A549 (cell line): ENCODE measurements around the gene PLXNB2. TPM values are rescaled to one million over a fixed set of nuclear protein-coding genes. Genes with fewer than 3 reads are reported as not detected.

ENCODE experiments used
- ATAC-seq, 2 experiments: fragments of 200-7000 bp in 1 of 2; fragments of >200 bp in 1 of 2; cut with Nextera tagmentation in 1 of 2; cut with Tn5 transposase in 1 of 2; 3 replicates each; pipeline versions ENCODE4 v1.8.0 to v1.9.1; 2018 to 2020; ENCODE audit warnings: mild to moderate bottlenecking in 1 of 2, moderate library complexity in 1 of 2
- CTCF ChIA-PET: fragments of 300-600 bp; sonication (Branson Sonifier 250); formaldehyde crosslinking; extraction: SDS; loops from one replicate; lab custom pipeline; 2021; ENCODE audit warnings: antibody characterized with exemption, inconsistent platforms; lab: Yijun Ruan, JAX
- POLR2A ChIA-PET: fragments of 350-600 bp; formaldehyde crosslinking; extraction: SDS; loops from one replicate; lab custom pipeline; 2021; ENCODE audit warnings: antibody characterized with exemption, inconsistent platforms; lab: Yijun Ruan, JAX
- DNase-seq, 2 experiments: peaks; one replicate each; pipeline versions ENCODE4 v3.0.0 to v3.0.0-alpha.2; 2011 to 2016; ENCODE audit warnings: low read depth in 1 of 2, low spot score in 1 of 2
- FAIRE-seq: peaks from 2 replicates; lab custom pipeline; 2011; peaks lifted over from hg19 to GRCh38; lab: Jason Lieb, UNC
- H3K27ac ChIP-seq, 2 experiments: fragments of >200 bp; sonication (Bioruptor Twin); formaldehyde crosslinking; 3 replicates each; pipeline ENCODE4 v1.5.1; 2016 to 2017
- H3K4me1 ChIP-seq: fragments of >200 bp; sonication (Bioruptor Twin); formaldehyde crosslinking; 3 replicates; pipeline ENCODE4 v1.6.1; 2016
- H3K4me2 ChIP-seq: fragments of >200 bp; sonication (Bioruptor Twin); formaldehyde crosslinking; 3 replicates; pipeline ENCODE4 v1.6.1; 2016
- H3K4me3 ChIP-seq: fragments of >200 bp; sonication (Bioruptor Twin); formaldehyde crosslinking; 3 replicates; pipeline ENCODE4 v1.5.1; 2016
- H3K9me3 ChIP-seq: fragments of >200 bp; sonication (Bioruptor Twin); formaldehyde crosslinking; 3 replicates; pipeline ENCODE4 v1.6.1; 2016
- ATOH8 ChIP-seq: fragments of 250-450 bp; sonication (Bioruptor Pico); IDR thresholded peaks from 2 replicates; pipeline ENCODE4 v1.5.0; 2020; ENCODE audit warnings: low read depth, mild to moderate bottlenecking, moderate library complexity
- BHLHE40 ChIP-seq: IDR thresholded peaks from 2 replicates; pipeline ENCODE4 v1.6.1; 2012; ENCODE audit warnings: low read depth, low read length, inconsistent platforms
- CBX2 ChIP-seq: fragments of 200-600 bp; sonication (generic); IDR thresholded peaks from 2 replicates; pipeline ENCODE4 v1.6.1; 2016; ENCODE audit warnings: low read depth, mild to moderate bottlenecking, borderline replicate concordance
- CBX8 ChIP-seq: fragments of 200-600 bp; sonication (generic); IDR thresholded peaks from 2 replicates; pipeline ENCODE4 v1.6.1; 2016
- CEBPB ChIP-seq, 2 experiments: fragments of >200 bp in 1 of 2; sonication (Bioruptor Twin) in 1 of 2; formaldehyde crosslinking in 1 of 2; IDR thresholded peaks; 2 replicates each; pipeline ENCODE4 v1.6.1; 2012 to 2016
- CHD2 ChIP-seq: fragments of 150-350 bp; IDR thresholded peaks from 2 replicates; pipeline ENCODE4 v1.6.1; 2014; ENCODE audit warnings: low read length; ENCODE audit not compliant: partially characterized antibody
- CHD4 ChIP-seq: fragments of 200-600 bp; sonication (generic); IDR thresholded peaks from 2 replicates; pipeline ENCODE4 v1.6.1; 2016; ENCODE audit warnings: antibody characterized with exemption, mild to moderate bottlenecking, borderline replicate concordance
- EHMT2 ChIP-seq: fragments of 200-600 bp; sonication (generic); IDR thresholded peaks from 2 replicates; pipeline ENCODE4 v1.6.1; 2016; ENCODE audit warnings: antibody characterized with exemption, low read depth, mild to moderate bottlenecking, moderate library complexity
- EP300 ChIP-seq, 2 experiments: fragments of >200 bp; sonication (Bioruptor Twin); formaldehyde crosslinking; IDR thresholded peaks; 2 replicates in 1 of 2; 3 replicates in 1 of 2; pipeline ENCODE4 v1.6.1; 2016 to 2017
- HES2 ChIP-seq: fragments of >200 bp; sonication (Bioruptor Twin); formaldehyde crosslinking; IDR thresholded peaks from 2 replicates; pipeline ENCODE4 v1.6.1; 2016
- HOXB13 ChIP-seq: fragments of 250-450 bp; sonication (Bioruptor Pico); IDR thresholded peaks from 2 replicates; pipeline ENCODE4 v1.5.0; 2020; ENCODE audit warnings: low read depth, mild to moderate bottlenecking, moderate library complexity
- JUN ChIP-seq, 2 experiments: fragments of >200 bp; sonication (Bioruptor Twin); formaldehyde crosslinking; IDR thresholded peaks; 2 replicates in 1 of 2; 3 replicates in 1 of 2; pipeline ENCODE4 v1.6.1; 2016 to 2017
- JUNB ChIP-seq: fragments of >200 bp; sonication (Bioruptor Twin); formaldehyde crosslinking; IDR thresholded peaks from 2 replicates; pipeline ENCODE4 v1.6.1; 2016
- MAFK ChIP-seq: fragments of 450-650 bp; IDR thresholded peaks from 2 replicates; pipeline ENCODE4 v1.6.1; 2014; ENCODE audit not compliant: partially characterized antibody
- NFE2L2 ChIP-seq: fragments of 150-350 bp; conservative IDR thresholded peaks from 2 replicates; pipeline ENCODE4 v1.6.1; 2014; ENCODE audit warnings: low read length
- NPAS2 ChIP-seq: fragments of 250-450 bp; sonication (Bioruptor Pico); IDR thresholded peaks from 2 replicates; pipeline ENCODE4 v1.8.0; 2022; ENCODE audit warnings: mild to moderate bottlenecking, moderate library complexity, borderline replicate concordance
- NR3C1 ChIP-seq: fragments of >200 bp; sonication (Bioruptor Twin); formaldehyde crosslinking; IDR thresholded peaks from 3 replicates; pipeline ENCODE4 v1.6.1; 2017
- RNF2 ChIP-seq: fragments of 200-600 bp; sonication (generic); IDR thresholded peaks from 2 replicates; pipeline ENCODE4 v1.6.1; 2016; ENCODE audit warnings: low read depth, mild to moderate bottlenecking, antibody characterized with exemption, moderate library complexity, borderline replicate concordance
- SMC3 ChIP-seq: fragments of >200 bp; sonication (Bioruptor Twin); formaldehyde crosslinking; IDR thresholded peaks from 3 replicates; pipeline ENCODE4 v1.6.1; 2018; ENCODE audit warnings: inconsistent platforms
- SREBF2 ChIP-seq: fragments of 450-650 bp; IDR thresholded peaks from 2 replicates; pipeline ENCODE4 v1.6.1; 2014; ENCODE audit warnings: mild to moderate bottlenecking, moderate library complexity
- TFCP2L1 ChIP-seq: fragments of 250-450 bp; sonication (Bioruptor Pico); IDR thresholded peaks from 2 replicates; pipeline ENCODE4 v1.5.0; 2021; ENCODE audit warnings: mild to moderate bottlenecking
- TP53 ChIP-seq: fragments of 250-450 bp; sonication (Bioruptor Pico); IDR thresholded peaks from 2 replicates; pipeline ENCODE4 v1.5.0; 2021; ENCODE audit warnings: mild to moderate bottlenecking, moderate library complexity
- USF2 ChIP-seq: fragments of 450-650 bp; IDR thresholded peaks from 2 replicates; pipeline ENCODE4 v1.6.1; 2014; ENCODE audit warnings: antibody characterized with exemption
- ZC3H11A ChIP-seq: fragments of 450-650 bp; IDR thresholded peaks from 2 replicates; pipeline ENCODE4 v1.6.1; 2014; ENCODE audit warnings: antibody characterized with exemption, mild to moderate bottlenecking
- ZFP36 ChIP-seq: fragments of 450-650 bp; IDR thresholded peaks from 2 replicates; pipeline ENCODE4 v1.6.1; 2014; ENCODE audit warnings: borderline replicate concordance; ENCODE audit not compliant: partially characterized antibody
- WGBS: methylation state at CpG from one replicate; pipeline ENCODE4 v1.1.6; 2017; ENCODE audit errors: missing lambda C conversion rate; 5-methylcytosine and 5-hydroxymethylcytosine counted together
- polyA plus RNA-seq, 4 experiments: library from polyadenylated mRNA; depleted of rRNA in 3 of 4; stranded (reverse); fragments of >200 nt; fragmentation: RNase III in 1 of 4; extraction: RNeasy Plus Mini Kit Qiagen cat#74134 plus additional on column Dnase treatment in 1 of 4; gene quantifications; 2 replicates in 3 of 4; 3 replicates in 1 of 4; pipeline ENCODE4 v1.2.3, GENCODE V29; 2011 to 2017
- TF ChIP-seq, protein P1 (sequence below): IDR thresholded peaks from 2 replicates; pipeline ENCODE4 v1.6.1; 2012; ENCODE audit warnings: low read depth, borderline replicate concordance

PLXNB2 gene
- polyA plus RNA-seq, 2 of the 4 experiments (the other 2 are of a cell fraction), result 24.6 to 64.4 TPM

GRCh38 chr22:50297510-50298265 lies 9.8 kb downstream of the PLXNB2 start:
- FAIRE-seq, result no peak
- H3K9me3 ChIP-seq, result no peaks in the 10 kb centered on the region
- no peak for TF ChIP-seq CBX2
- TF ChIP-seq EP300 (IDR thresholded peaks at IDR 0.05), result no peak
- TF ChIP-seq NR3C1, result no peak
- TF ChIP-seq JUNB, result no peak
- no peak for TF ChIP-seq CHD2
- TF ChIP-seq, protein P1, sequence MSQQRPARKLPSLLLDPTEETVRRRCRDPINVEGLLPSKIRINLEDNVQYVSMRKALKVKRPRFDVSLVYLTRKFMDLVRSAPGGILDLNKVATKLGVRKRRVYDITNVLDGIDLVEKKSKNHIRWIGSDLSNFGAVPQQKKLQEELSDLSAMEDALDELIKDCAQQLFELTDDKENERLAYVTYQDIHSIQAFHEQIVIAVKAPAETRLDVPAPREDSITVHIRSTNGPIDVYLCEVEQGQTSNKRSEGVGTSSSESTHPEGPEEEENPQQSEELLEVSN, result no peak
- no peak for TF ChIP-seq TP53 (CRISPR knock-in tag)
- TF ChIP-seq BHLHE40, result no peak
- TF ChIP-seq ATOH8 (CRISPR knock-in tag), result no peak
- no peak for TF ChIP-seq CEBPB (IDR thresholded peaks at IDR 0.05)
- no peak for TF ChIP-seq HES2
- H3K4me2 ChIP-seq, result no peak overlapping the region
- 83% methylated on average over 7 of the region's 20 CpGs for WGBS
- ChIA-PET CTCF (interaction anchor here (1.2 to 2.5 kb wide), 5 partner anchors 8 to 44 kb away, joined by 3 to 15 read pairs (median 5); no protein-coding TSS in a partner anchor), POLR2A (no interaction called here)
- H3K4me3 ChIP-seq, result no peak overlapping the region
- peak overlapping the region in 1 of 2 experiments; percentile 68; a peak in 2 of 6 replicates for H3K27ac ChIP-seq
- ATAC-seq, result no peak
- no peak for DNase-seq
- peaks cover 76% of the 10 kb centered on the region for H3K4me1 ChIP-seq

DNA sequence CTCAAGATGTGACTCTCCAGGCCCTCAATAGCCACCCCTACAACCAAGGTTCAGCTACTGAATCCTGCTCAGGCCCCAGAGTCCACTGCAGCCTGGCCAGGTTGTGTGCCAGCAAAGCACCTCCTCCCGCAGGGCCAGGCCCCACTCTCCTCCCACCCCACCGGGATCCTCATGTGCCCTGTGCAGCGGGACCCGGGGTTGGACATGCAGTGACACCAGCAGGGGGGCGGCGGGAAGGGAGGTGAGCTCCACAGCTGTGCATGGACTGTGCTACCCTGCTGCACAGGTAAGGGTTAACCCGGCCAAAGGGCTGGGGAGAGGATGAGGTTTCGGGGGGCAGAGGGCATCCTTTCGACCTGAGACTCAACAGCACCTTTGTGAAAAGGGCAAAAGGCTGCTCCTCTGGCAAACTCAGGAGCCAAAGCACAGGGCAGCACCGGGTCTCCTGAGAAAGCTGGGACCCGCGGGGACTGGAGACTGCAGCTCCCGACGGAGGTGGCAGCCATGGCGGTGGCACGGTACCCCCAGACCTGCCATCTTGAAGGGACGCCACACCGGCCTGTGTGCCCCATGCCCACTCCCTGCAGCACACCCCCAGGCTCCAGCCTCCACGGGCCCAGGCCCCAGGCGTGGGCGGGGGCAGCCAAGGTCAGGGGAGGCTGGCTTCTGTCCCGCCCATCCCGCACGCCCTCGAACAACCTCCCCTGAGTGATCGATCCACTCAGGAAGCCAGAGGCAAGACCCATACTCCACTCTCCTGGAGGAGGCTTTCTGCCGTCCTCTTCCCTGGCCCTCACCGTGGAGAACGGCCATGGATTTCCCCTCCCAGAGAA lies 10.6 kb downstream of the PLXNB2 start:
- peak overlapping the region in 1 of 2 experiments; percentile 68; a peak in 3 of 6 replicates for H3K27ac ChIP-seq
- no peak for FAIRE-seq
- no peak for ATAC-seq
- WGBS, result 85% methylated on average over 14 of the region's 29 CpGs
- H3K4me2 ChIP-seq, result 0 out of 3 replicates have a peak overlapping the region, but pooled peaks have one; percentile 38
- ChIA-PET POLR2A (interaction anchor here (0.8 kb wide), 1 partner anchor 9 kb away, joined by 3 read pairs; no protein-coding TSS in a partner anchor), CTCF (interaction anchor here (0.5 to 2.5 kb wide), 8 partner anchors 9 to 322 kb away, joined by 3 to 15 read pairs (median 3); no protein-coding TSS in a partner anchor)
- H3K4me3 ChIP-seq, result no peak overlapping the region
- TF ChIP-seq SREBF2, result no peak
- TF ChIP-seq NPAS2 (CRISPR knock-in tag), result no peak
- TF ChIP-seq JUNB, result no peak
- TF ChIP-seq SMC3, result no peak
- TF ChIP-seq CHD4, result no peak
- TF ChIP-seq TFCP2L1, result no peak
- TF ChIP-seq JUN (IDR thresholded peaks at IDR 0.05), result no peak
- TF ChIP-seq HOXB13 (CRISPR knock-in tag), result no peak
- no peak for TF ChIP-seq EP300 (IDR thresholded peaks at IDR 0.05)
- TF ChIP-seq CHD2, result no peak
- DNase-seq, result no peak
- H3K4me1 ChIP-seq, result peaks cover 72% of the 10 kb centered on the region
- no peaks in the 10 kb centered on the region for H3K9me3 ChIP-seq

- peaks cover 48% of the 10 kb centered on the region for H3K4me1 ChIP-seq
- H3K4me2 ChIP-seq, result peak overlapping the region; percentile 92
- POLR2A ChIA-PET, result interaction anchor here (0.6 to 2.4 kb wide), 2 partner anchors 11 to 180 kb away, joined by 6 to 11 read pairs; no protein-coding TSS in a partner anchor
These were observed 13.2 kb downstream of the PLXNB2 start for GRCh38 chr22:50294319-50294656.

More at GRCh38 chr22:50294319-50294656, 13.2 kb downstream of the PLXNB2 start:
- FAIRE-seq (no peak), DNase-seq (no peak), ATAC-seq (peak; percentile 7 to 24; a peak in 4 of 6 replicates)
- 50% methylated on average over 1 of the region's 5 CpGs for WGBS
- Histone ChIP-seq H3K4me3 (no peak overlapping the region; the same call in 2 of the 3 replicates), H3K27ac (peak overlapping the region; percentile 92 to 94), H3K9me3 (no peaks in the 10 kb centered on the region)
- CTCF ChIA-PET, result interaction anchor here (0.8 to 5.2 kb wide), 9 partner anchors 8 to 327 kb away, joined by 3 to 35 read pairs (median 4); partner anchors contain the start of gene DENND6B
- no peak for TF ChIP-seq NR3C1
- no peak for TF ChIP-seq EHMT2
- TF ChIP-seq ZFP36, result no peak
- no peak for TF ChIP-seq RNF2
- TF ChIP-seq CBX8, result no peak
- no peak for TF ChIP-seq NFE2L2
- TF ChIP-seq TFCP2L1, result no peak
- TF ChIP-seq ZC3H11A, result no peak
- no peak for TF ChIP-seq MAFK
- TF ChIP-seq, protein P1, result no peak
- TF ChIP-seq SMC3, result no peak
- no peak for TF ChIP-seq USF2
